Limb (tissue), 2 donors: ENCODE results near the gene PLD4.
A peak's percentile ranks its signal among the peaks of the same experiment; 100 is the strongest.
"Not testable (repeated sequence)": the region's sequence is repeated elsewhere in the genome, so short reads cannot be mapped to it uniquely, and the experiment has no call there.

ENCODE experiments used
- DNase-seq, 2 donors: peaks; one replicate each; pipeline ENCODE4 v3.0.0-alpha.2; 2016; ENCODE audit errors: extremely low spot score in 2 of 2

PLD4 gene

GRCh38 chr14:104924421-104925213 lies at the start of gene PLD4:
Gene PLD4, plus strand, starts transcription at chr14:104924879. Its CDS starts 2,262 bp downstream, at chr14:104927141.
- peak in 1 of 2 donors; percentile 30 for DNase-seq

DNA sequence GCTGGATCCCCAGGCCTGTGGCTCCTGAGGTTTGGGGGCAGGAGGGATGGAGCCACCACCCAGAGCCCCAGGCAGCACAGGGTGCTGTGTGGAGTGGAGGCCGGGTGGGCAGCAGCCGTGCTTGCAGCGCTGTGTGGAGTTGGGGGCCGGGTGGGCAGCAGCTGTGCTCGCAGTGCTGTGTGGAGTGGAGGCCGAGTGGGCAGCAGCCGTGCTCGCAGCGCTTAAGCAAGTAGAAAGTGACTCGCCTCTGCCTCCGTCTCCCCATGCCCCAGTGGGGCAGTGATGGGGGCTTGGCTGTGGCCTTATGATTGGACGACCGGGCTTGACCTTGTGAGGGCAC lies 49.3 kb upstream of the PLD4 start:
- DNase-seq: no peak

DNA sequence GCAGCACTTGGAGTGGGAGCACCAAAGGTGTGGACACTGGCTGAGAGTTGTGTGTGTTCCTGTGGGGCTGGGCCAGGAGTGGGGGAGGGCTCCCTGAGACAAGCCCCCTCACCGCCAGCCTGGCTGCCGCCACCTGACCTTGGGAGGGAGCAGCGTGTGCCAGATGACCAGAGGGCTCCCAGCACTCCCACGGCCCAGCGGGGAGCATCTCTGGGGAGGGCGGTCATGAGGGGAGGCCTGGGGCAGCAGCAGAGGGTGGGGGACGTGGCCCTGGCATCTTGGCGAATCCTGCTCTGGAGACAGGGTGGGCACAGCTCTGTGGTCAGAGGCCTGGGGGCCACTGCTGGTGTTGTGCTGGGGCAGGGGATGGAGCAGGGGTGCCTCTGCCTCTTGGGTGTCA lies 48.9 kb upstream of the PLD4 start:
- DNase-seq: no peak

- DNase-seq: no peak
Measured at GRCh38 chr14:104876251-104876699, 48.4 kb upstream of the PLD4 start.

- no peak for DNase-seq
Measured at GRCh38 chr14:104877066-104877805, 47.4 kb upstream of the PLD4 start.

DNA sequence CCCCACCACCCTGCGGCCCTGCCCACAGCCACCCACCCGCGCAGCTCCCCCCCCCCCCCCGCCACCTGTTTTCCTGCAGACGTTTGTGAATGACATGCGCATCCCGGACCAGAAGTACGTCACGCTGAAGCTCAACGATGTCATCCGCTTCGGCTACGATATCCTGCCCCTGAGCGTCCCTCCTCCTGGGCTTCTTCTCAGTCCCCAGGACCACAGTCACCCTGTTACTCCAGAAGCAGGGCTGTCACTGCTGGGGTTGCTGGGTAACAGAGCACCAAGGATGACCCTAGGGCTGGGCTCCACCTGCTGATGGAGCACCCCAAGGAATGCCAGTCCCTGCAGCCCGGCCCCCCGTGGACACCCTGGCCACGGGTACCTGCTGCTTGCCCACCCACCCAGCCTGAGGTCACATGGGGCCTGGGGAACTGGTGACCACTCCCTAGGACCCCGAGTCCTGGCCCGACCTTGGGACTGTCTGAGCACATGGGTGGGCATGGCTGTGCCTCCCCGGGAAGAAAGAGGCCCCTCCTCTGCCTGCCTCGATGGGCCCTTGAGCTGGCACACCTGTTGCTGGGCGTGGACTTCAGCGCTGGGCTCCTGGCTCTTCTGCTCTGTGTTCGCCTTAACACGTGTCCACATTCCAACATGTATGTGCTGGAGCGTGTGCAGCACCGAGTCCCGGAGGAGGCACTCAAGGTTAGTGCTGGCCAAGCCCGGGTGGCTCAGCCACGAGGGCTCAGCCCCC lies 46.7 kb upstream of the PLD4 start:
- no peak for DNase-seq

- DNase-seq: no peak
Measured at GRCh38 chr14:104878582-104878981, 46.1 kb upstream of the PLD4 start.

DNA sequence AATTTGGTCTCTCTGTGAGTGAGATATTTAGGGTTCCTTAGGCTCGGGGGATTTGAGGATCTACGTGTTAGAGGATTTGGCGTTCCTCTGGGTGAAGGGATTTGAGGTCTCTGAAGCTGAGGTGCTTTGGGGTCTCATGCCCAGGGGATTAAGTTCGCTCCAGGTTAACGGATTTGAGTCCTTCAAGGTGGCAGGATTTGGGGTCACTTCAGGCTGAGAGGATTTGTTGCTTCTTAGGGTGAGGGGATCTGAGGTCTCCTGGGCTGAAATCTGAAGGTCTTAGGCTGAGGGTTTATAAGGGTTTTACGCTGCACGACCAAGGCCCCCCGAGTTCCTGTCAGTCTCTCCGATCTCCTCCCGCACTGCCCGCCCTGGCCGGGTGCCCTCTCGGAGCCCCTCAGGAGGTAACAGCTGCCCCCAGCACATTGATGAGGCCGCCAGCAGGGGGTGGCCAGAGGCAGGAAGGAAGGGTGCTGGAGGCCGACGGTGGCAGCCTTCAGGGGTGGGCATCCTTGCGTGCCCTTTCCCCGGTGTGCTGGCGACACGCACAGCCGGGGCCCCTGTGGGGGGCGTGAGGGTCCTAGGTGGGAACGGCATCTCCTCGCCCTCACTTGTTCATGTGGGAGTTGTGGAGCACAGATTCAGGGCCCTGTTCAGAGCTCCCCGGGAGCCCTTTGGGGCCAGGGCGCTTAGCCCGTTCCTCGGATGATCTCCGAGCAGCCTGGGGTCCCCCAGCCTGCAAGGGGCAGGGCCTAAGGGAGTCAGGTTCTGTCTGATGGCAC lies 45.3 kb upstream of the PLD4 start:
- DNase-seq: no peak

- DNase-seq: no peak
Measured at GRCh38 chr14:104879983-104880565, 44.6 kb upstream of the PLD4 start.

- DNase-seq: no peak
Measured at GRCh38 chr14:104880584-104881210, 44.0 kb upstream of the PLD4 start.

- DNase-seq: peak; percentile 77 to 81
Measured at GRCh38 chr14:104881369-104881979, 43.2 kb upstream of the PLD4 start.

DNA sequence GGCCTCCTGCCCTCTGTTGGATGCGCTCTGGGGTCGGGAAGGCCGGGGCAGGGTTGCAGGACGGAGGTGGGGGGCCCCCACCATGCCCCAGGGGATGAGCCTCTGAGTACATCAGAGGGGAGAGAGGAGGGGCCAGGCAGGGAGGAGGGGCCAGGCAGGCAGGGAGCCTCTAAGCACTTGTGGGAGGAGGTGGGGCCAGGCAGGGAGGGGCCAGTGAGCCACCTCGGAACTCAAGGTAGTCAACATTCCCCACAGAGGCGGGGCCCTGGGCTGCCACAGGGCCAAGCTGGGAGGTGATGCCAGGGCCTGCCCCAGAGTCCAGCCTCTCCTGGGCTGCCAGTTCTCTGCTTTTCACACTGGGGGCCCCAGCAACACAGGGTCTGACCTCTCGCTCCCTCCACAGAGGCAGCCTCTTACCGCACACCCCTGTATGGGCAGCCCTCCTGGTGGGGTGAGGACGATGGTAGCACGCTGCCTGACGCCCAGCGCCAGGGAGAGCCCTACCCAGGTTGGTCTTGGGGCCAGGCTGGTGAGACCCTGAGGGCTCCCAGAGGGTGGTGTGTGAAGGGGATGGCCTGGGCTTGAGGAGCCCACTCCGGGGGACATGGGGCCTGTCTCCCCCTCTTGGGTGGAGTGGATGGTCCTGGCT lies 42.2 kb upstream of the PLD4 start:
- DNase-seq: no peak

- no peak for DNase-seq
Measured at GRCh38 chr14:104882991-104883660, 41.6 kb upstream of the PLD4 start.

- DNase-seq: no peak
Measured at GRCh38 chr14:104883681-104884361, 40.9 kb upstream of the PLD4 start.

- DNase-seq: not testable (repeated sequence)
Measured at GRCh38 chr14:104884381-104884780, 40.3 kb upstream of the PLD4 start.

DNA sequence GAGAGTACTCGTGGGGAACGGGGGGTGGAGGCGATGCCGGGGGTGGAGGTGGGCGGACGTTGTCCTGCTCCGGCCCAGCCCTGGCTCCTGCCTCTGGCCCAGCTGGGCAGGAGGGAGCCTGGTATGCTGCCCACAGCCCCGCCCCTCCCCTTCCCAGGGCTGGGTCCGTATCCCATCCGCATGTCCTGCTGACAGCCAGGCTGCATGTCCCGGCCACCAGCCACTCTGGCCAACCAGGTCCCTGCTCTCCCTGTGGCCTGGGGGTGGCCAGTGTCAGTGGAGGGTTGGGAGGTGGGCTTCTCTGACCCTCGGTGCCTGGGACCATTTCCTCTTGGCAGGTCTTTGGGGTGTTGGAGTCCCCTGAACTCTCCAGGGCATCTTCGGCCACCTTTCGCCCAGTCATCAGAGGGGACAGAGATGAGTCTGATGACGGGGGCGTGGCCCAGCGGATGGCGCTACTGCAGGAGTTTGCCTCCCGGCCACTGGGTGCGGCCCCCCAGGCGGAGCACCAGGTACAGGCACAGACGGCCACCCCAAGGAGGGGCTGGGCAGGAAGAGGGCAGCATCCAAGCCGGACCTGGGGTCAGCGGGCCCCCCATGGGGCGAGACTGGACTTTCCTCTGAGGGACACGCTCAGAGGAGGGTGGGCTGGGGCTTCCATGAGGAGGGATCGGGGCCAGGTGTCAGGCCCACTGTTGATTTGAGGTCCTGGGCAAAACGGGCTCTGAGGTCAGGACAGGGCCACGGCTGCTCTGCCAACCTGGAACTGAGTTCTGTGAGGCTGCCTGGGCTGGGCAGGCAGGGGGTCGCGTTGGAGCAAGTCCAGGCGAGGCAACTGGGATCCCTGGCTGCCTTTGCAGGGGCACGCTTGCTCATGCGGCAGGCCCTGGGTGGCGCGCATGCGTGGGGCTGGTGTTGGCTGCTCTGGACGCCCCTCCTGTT lies 39.4 kb upstream of the PLD4 start:
- DNase-seq: no peak

GRCh38 chr14:104885973-104886689 lies 38.5 kb upstream of the PLD4 start:
- DNase-seq: no peak
